AG09309 (cell line): Measurements from ENCODE around the gene OLA1.

Experiments used
- DNase-seq: peaks from one replicate; pipeline ENCODE4 v3.0.0-alpha.2; 2010; ENCODE audit warnings: low read depth
- H3K4me3 ChIP-seq: 2 replicates; pipeline ENCODE4 v1.5.1; 2011; ENCODE audit warnings: mild to moderate bottlenecking, low read depth, low read length, moderate library complexity; ENCODE audit not compliant: control insufficient read depth
- TF ChIP-seq, protein P1 (sequence below): IDR thresholded peaks from 2 replicates; pipeline ENCODE4 v1.5.1; 2011; ENCODE audit warnings: mild to moderate bottlenecking, low read depth, low read length, inconsistent platforms; ENCODE audit not compliant: insufficient read depth, control insufficient read depth; ENCODE audit errors: missing control alignments

OLA1 gene

GRCh38 chr2:174176898-174177297, 71.4 kb downstream of the OLA1 start:
- TF ChIP-seq, protein P1, sequence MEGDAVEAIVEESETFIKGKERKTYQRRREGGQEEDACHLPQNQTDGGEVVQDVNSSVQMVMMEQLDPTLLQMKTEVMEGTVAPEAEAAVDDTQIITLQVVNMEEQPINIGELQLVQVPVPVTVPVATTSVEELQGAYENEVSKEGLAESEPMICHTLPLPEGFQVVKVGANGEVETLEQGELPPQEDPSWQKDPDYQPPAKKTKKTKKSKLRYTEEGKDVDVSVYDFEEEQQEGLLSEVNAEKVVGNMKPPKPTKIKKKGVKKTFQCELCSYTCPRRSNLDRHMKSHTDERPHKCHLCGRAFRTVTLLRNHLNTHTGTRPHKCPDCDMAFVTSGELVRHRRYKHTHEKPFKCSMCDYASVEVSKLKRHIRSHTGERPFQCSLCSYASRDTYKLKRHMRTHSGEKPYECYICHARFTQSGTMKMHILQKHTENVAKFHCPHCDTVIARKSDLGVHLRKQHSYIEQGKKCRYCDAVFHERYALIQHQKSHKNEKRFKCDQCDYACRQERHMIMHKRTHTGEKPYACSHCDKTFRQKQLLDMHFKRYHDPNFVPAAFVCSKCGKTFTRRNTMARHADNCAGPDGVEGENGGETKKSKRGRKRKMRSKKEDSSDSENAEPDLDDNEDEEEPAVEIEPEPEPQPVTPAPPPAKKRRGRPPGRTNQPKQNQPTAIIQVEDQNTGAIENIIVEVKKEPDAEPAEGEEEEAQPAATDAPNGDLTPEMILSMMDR: no peak
- no peak for DNase-seq
- H3K4me3 ChIP-seq: no peak overlapping the region

GRCh38 chr2:174174741-174175140, 73.6 kb downstream of the OLA1 start:
- H3K4me3 ChIP-seq: no peak overlapping the region
- TF ChIP-seq, protein P1: no peak
- no peak for DNase-seq

GRCh38 chr2:174172802-174173355, 75.5 kb downstream of the OLA1 start:
- DNase-seq: no peak
- no peak overlapping the region for H3K4me3 ChIP-seq
- TF ChIP-seq, protein P1: no peak

DNA sequence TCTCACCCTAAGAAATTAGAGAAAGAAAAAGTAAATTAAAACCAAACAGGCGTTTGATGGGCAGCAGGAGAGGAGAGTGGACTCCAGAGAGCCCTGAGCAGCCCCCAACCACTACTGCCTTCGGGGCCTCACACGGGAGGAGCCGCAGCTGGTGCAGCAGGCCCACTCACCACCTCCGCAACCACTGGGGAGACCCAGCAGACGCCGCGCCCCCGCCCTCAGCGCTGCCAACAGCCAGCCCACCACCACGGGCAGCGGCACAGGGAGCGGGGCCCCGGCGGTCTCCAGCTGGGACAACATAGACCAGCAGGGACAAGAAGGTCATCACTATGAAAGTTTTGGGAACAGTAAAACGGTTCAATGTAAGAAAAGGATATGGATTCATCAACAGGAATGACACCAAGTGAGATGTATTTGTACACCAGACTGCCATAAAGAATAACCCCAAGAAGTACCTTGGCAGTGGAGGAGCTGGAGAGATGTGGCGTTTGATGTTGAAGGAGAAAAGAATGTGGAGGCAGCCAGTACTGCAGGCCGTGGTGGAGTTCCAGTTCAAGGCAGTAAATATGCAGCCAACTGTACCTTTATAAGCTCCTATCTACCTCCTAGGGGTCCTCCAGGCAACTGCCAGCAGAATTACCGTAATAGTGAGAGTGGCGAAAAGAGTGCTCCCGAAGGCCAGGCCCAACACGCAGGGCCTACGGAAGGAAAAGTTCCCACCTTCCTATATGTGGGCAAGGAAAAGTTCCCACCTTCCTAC, 76.5 kb downstream of the OLA1 start:
- DNase-seq: no peak
- TF ChIP-seq, protein P1: no peak
- H3K4me3 ChIP-seq: no peak overlapping the region

- no peak overlapping the region for H3K4me3 ChIP-seq
- no peak for DNase-seq
- TF ChIP-seq, protein P1: no peak
These were observed 79.0 kb downstream of the OLA1 start for GRCh38 chr2:174169372-174169771.

DNA sequence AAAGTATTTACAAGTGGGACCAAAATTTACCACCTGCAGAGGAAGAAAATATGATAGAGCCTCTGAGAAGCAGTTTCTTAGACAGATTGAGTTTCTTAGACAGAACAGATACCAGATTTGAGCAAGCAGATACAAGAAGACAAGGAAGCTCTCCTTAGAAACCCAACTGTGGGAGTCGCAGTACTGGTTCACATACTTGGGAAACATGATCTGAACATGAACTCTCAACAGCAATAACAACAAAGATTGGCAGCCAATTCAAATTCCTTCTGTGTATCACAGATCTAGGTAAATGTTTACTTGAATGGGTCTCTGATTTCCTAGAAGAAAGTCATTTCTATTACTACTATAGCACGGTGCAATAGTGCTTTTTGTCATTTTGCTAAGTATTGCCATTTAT, 82.1 kb downstream of the OLA1 start:
- no peak overlapping the region for H3K4me3 ChIP-seq
- TF ChIP-seq, protein P1: no peak
- no peak for DNase-seq

GRCh38 chr2:174161490-174161889, 86.8 kb downstream of the OLA1 start:
- no peak for DNase-seq
- no peak overlapping the region for H3K4me3 ChIP-seq
- TF ChIP-seq, protein P1: no peak
